Naive thymus-derived CD4-positive, alpha-beta T cell (primary cell): Measurements from ENCODE around the gene ACER3. TPM values are rescaled to one million over a fixed set of nuclear protein-coding genes. Genes with fewer than 3 reads are reported as not detected.
"Not testable (repeated sequence)": the region's sequence is repeated elsewhere in the genome, so short reads cannot be mapped to it uniquely, and the experiment has no call there.

Experiments used
- ATAC-seq: fragments of 150-1000 bp; cut with Tn5 transposase; 2 replicates; pipeline ENCODE4 v1.10.0; 2021; ENCODE audit warnings: mild to moderate bottlenecking, moderate library complexity
- CTCF ChIA-PET: fragments of 350-600 bp; sonication (Branson Sonifier 250); formaldehyde crosslinking; loops from one replicate; lab custom pipeline; 2021; ENCODE audit warnings: antibody characterized with exemption; lab: Charles Lee
- POLR2A ChIA-PET: fragments of 350-600 bp; sonication (Branson Sonifier 250); formaldehyde crosslinking; loops from one replicate; lab custom pipeline; 2021; ENCODE audit warnings: antibody characterized with exemption, inconsistent platforms; lab: Charles Lee
- DNase-seq, 9 donors: peaks; one replicate each; pipeline versions ENCODE4 v3.0.0 to v3.0.0-alpha.2; 2020 to 2022; ENCODE audit warnings: mixed read lengths in 1 of 9
- H3K27ac ChIP-seq: one replicate; pipeline ENCODE4 v1.7.0; 2013; ENCODE audit warnings: mild to moderate bottlenecking, low read depth, low read length, moderate library complexity
- H3K27me3 ChIP-seq, 2 donors: one replicate each; pipeline ENCODE4 v1.7.0; 2013; ENCODE audit warnings: low read length in 2 of 2, mild to moderate bottlenecking in 2 of 2, moderate library complexity in 2 of 2; ENCODE audit not compliant: control insufficient read depth in 2 of 2, insufficient read depth in 2 of 2
- H3K36me3 ChIP-seq, 3 experiments: 1 replicate in 2 of 3; 2 replicates in 1 of 3; pipeline ENCODE4 v1.7.0; 2013; ENCODE audit warnings: low read length in 3 of 3, mild to moderate bottlenecking in 3 of 3, moderate library complexity in 1 of 3; ENCODE audit not compliant: insufficient read depth in 3 of 3, control insufficient read depth in 2 of 3
- H3K4me1 ChIP-seq, 2 donors: one replicate each; pipeline ENCODE4 v1.7.0; 2013; ENCODE audit warnings: low read length in 2 of 2, mild to moderate bottlenecking in 2 of 2, moderate library complexity in 1 of 2; ENCODE audit not compliant: control insufficient read depth in 2 of 2, insufficient read depth in 2 of 2
- H3K4me3 ChIP-seq: 2 replicates; pipeline ENCODE4 v1.7.0; 2013; ENCODE audit warnings: mild to moderate bottlenecking, low read length
- H3K9me3 ChIP-seq, 3 experiments: 1 replicate in 2 of 3; 2 replicates in 1 of 3; pipeline ENCODE4 v1.7.0; 2013; ENCODE audit warnings: low read length in 3 of 3; ENCODE audit not compliant: control insufficient read depth in 2 of 3
- H3K27ac Mint-ChIP-seq, 9 donors: one replicate each; pipeline ENCODE4 v1.8.0; 2020 to 2022; ENCODE audit warnings: mixed read lengths in 9 of 9, mild to moderate bottlenecking in 8 of 9, moderate library complexity in 5 of 9, inconsistent platforms in 2 of 9
- H3K27me3 Mint-ChIP-seq, 5 donors: one replicate each; pipeline ENCODE4 v1.8.0; 2021 to 2022; ENCODE audit warnings: mixed read lengths in 5 of 5, mild to moderate bottlenecking in 1 of 5
- H3K36me3 Mint-ChIP-seq, 5 donors: one replicate each; pipeline ENCODE4 v1.8.0; 2020 to 2022; ENCODE audit warnings: mixed read lengths in 5 of 5, mild to moderate bottlenecking in 3 of 5, inconsistent platforms in 1 of 5
- H3K4me1 Mint-ChIP-seq, 7 donors: one replicate each; pipeline ENCODE4 v1.8.0; 2020 to 2022; ENCODE audit warnings: mixed read lengths in 7 of 7, mild to moderate bottlenecking in 3 of 7, inconsistent platforms in 1 of 7
- H3K4me3 Mint-ChIP-seq, 10 donors: one replicate each; pipeline ENCODE4 v1.8.0; 2020 to 2022; ENCODE audit warnings: mild to moderate bottlenecking in 10 of 10, mixed read lengths in 10 of 10, moderate library complexity in 6 of 10, inconsistent platforms in 2 of 10
- H3K9me3 Mint-ChIP-seq, 11 donors: one replicate each; pipeline ENCODE4 v1.8.0; 2020 to 2022; ENCODE audit warnings: mixed read lengths in 11 of 11, mild to moderate bottlenecking in 4 of 11, inconsistent platforms in 1 of 11, moderate library complexity in 1 of 11
- intact Hi-C, 2 donors: fragments of 100-400 bp; cut with micrococcal nuclease; formaldehyde crosslinking; loops; one replicate each; pipeline ENCODE4 v1.15.1; 2023
- polyA plus RNA-seq, 2 donors: library from polyadenylated mRNA; unstranded; fragments of 300-500 nt; fragmentation: Illumina TruSeq; gene quantifications; one replicate each; pipeline ENCODE4 v1.2.3, GENCODE V29; 2021
- total RNA-seq, 6 experiments: library from RNA in 5 of 6; stranded (reverse) in 5 of 6; gene quantifications; 1 replicate in 5 of 6; 2 replicates in 1 of 6; pipeline ENCODE4 v1.2.3 and lab custom pipeline; 2021 to 2026

The ACER3 gene
- total RNA-seq (10 to 100 TPM in 2 of 5 experiments, 1 to 10 TPM in 3; 4.7 to 15.2 (median 9.0) TPM), polyA plus RNA-seq (1 to 10 TPM; 6.0 to 9.7 TPM), total RNA-seq (lab: John Stamatoyannopoulos, UW) (12.9 reads per million, percentile 41 among the genes with 10 or more reads in this experiment)

GRCh38 chr11:76860539-76861475 is at the start of gene ACER3:
Gene ACER3, plus strand, starts transcription at chr11:76860918. Its CDS starts 59 bp downstream, at chr11:76860977.
- Mint-ChIP-seq H3K36me3 (peaks cover 0 to 15% (median 0%) of the 10 kb centered on the region in 5 donors), H3K27me3 (no peaks in the 10 kb centered on the region), H3K4me1 (peaks cover 19 to 36% (median 28%) of the 10 kb centered on the region in 7 donors), H3K9me3 (peaks cover 0 to 3% (median 0%) of the 10 kb centered on the region in 11 donors), H3K27ac (peak within 1 kb of the TSS; percentile 73 to 95 (median 85)), H3K4me3 (peak within 1 kb of the TSS; percentile 80 to 92 (median 88))
- peaks cover 9 to 11% of the 10 kb centered on the region in 2 donors for H3K4me1 ChIP-seq
- intact Hi-C loops: loop anchor here (2.0 to 10.0 kb wide), 11 partner anchors 54 to 1326 kb away; partner anchors contain the start of genes AAMDC (in 2 of the 2), RSF1 (in 2 of the 2), EMSY (in 1 of the 2) and KCTD21 (in 1 of the 2)
- H3K9me3 ChIP-seq: no peaks in the 10 kb centered on the region
- ATAC-seq (peak; percentile 98), DNase-seq (peak; percentile 36 to 95 (median 61))
- H3K27me3 ChIP-seq: no peaks in the 10 kb centered on the region
- H3K36me3 ChIP-seq: no peaks in the 10 kb centered on the region
- ChIA-PET CTCF (interaction anchor here (0.8 kb wide), 1 partner anchor 59 kb away, joined by 3 read pairs; no protein-coding TSS in a partner anchor), POLR2A (interaction anchor here (0.8 kb wide), 1 partner anchor 60 kb away, joined by 4 read pairs; no protein-coding TSS in a partner anchor)
- H3K27ac ChIP-seq: peak within 1 kb of the TSS; percentile 72
- peak within 1 kb of the TSS; percentile 57 for H3K4me3 ChIP-seq

DNA sequence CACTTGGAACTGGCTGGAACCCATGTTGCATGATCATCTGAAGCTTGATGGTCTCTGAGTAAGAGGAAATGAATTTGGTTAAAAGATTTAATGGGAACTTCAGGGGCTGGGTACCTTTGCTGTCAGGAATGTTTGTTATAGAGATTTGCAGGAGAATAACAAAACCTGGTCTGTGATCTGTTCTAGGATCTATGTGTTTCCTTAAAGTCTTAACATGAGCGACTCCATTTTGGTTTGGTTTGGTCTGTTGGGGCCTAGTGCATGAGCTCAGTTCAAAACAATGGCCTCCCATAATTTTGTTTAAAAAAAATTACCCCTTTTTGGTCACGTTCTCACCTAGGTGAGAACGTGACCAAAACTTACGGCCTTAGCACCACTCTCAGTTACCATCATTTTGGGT is 49.5 kb upstream of the ACER3 start:
- Histone ChIP-seq H3K4me1 (no peaks in the 10 kb centered on the region), H3K27ac (no peak overlapping the region), H3K9me3 (no peaks in the 10 kb centered on the region), H3K4me3 (no peak overlapping the region), H3K36me3 (no peaks in the 10 kb centered on the region), H3K27me3 (no peaks in the 10 kb centered on the region)
- ChIA-PET CTCF (interaction anchor here (0.6 to 1.0 kb wide), 2 partner anchors 9 to 107 kb away, joined by 4 to 7 read pairs; no protein-coding TSS in a partner anchor), POLR2A (no interaction called here)
- no peak for DNase-seq
- no peak for ATAC-seq
- H3K27me3 Mint-ChIP-seq: peaks cover 9 to 25% (median 12%) of the 10 kb centered on the region in 5 donors
- H3K4me3 Mint-ChIP-seq: no peak overlapping the region
- peaks cover 0 to 22% (median 9%) of the 10 kb centered on the region in 11 donors for H3K9me3 Mint-ChIP-seq
- H3K36me3 Mint-ChIP-seq: peaks cover 3 to 11% (median 5%) of the 10 kb centered on the region in 5 donors
- peaks cover 0 to 23% (median 5%) of the 10 kb centered on the region in 7 donors for H3K4me1 Mint-ChIP-seq
- intact Hi-C loops: loop anchor here in 1 of 2 donors (2.0 kb wide), 1 partner anchor 280 kb away; no protein-coding TSS in a partner anchor
- H3K27ac Mint-ChIP-seq: no peak overlapping the region

DNA sequence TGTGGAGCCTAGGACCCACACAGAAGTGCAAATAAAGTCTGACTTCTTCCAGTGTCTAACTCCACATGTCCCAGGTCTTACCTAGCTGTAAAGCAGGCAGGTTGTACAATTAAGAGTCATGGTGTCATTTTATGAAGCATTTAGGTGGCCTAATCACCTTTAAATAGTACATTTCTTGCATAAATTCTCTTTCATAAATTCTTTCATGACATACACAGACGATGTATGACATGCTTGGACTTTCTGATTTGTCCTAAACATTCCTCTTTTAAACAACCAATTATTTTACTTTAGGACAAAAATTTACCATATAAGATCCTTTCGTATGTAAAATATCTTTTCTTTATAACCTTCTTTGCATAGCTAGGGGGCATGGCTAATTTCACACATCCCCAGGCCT is 46.3 kb upstream of the ACER3 start:
- peaks cover 1 to 39% (median 16%) of the 10 kb centered on the region in 11 donors for H3K9me3 Mint-ChIP-seq
- H3K27ac Mint-ChIP-seq: no peak overlapping the region
- DNase-seq: no peak
- CTCF ChIA-PET: interaction anchor here (1.2 kb wide), 1 partner anchor 16 kb away, joined by 3 read pairs; no protein-coding TSS in a partner anchor
- H3K4me3 Mint-ChIP-seq: no peak overlapping the region
- intact Hi-C loops: no loop called here
- POLR2A ChIA-PET: no interaction called here
- peaks cover 0 to 10% (median 4%) of the 10 kb centered on the region in 7 donors for H3K4me1 Mint-ChIP-seq
- Histone ChIP-seq H3K36me3 (no peaks in the 10 kb centered on the region), H3K4me3 (no peak overlapping the region), H3K9me3 (no peaks in the 10 kb centered on the region), H3K4me1 (no peaks in the 10 kb centered on the region), H3K27me3 (no peaks in the 10 kb centered on the region), H3K27ac (no peak overlapping the region)
- H3K36me3 Mint-ChIP-seq: peaks cover 3 to 19% (median 8%) of the 10 kb centered on the region in 5 donors
- peaks cover 0 to 19% (median 15%) of the 10 kb centered on the region in 5 donors for H3K27me3 Mint-ChIP-seq
- ATAC-seq: no peak

- H3K27me3 ChIP-seq, DNase-seq, intact Hi-C loops, H3K4me1 Mint-ChIP-seq, POLR2A ChIA-PET, H3K9me3 ChIP-seq, H3K27ac ChIP-seq, H3K36me3 ChIP-seq, H3K4me3 ChIP-seq, ATAC-seq, H3K27ac Mint-ChIP-seq, H3K4me3 Mint-ChIP-seq, H3K4me1 ChIP-seq: not testable (repeated sequence)
- CTCF ChIA-PET: interaction anchor here (0.6 to 1.2 kb wide), 2 partner anchors 17 to 989 kb away, joined by 3 to 6 read pairs; no protein-coding TSS in a partner anchor
- Mint-ChIP-seq H3K9me3 (peaks cover 3 to 39% (median 17%) of the 10 kb centered on the region in 11 donors), H3K27me3 (peaks cover 0 to 22% (median 15%) of the 10 kb centered on the region in 5 donors), H3K36me3 (peaks cover 3 to 24% (median 7%) of the 10 kb centered on the region in 5 donors)
These were observed 45.0 kb upstream of the ACER3 start for GRCh38 chr11:76815678-76816077.

DNA sequence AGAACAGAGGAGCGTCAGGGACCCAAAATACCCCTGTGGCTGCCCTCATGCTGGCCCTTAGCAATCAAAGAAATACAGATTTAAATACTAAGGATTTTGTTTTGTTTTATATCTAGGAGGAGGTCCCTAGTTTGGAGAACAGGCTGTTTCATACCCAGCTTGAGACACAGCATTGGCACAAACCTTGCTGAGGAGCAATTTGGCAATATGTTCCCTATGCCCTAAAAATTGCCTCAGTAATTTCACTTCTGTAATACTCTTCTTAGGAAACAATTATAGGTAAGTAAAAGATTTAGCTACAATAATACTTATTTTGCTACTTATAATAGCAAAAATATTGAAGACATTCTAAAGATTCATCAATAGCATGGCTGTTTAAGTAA is 40.5 kb upstream of the ACER3 start:
- Mint-ChIP-seq H3K27ac (no peak overlapping the region), H3K9me3 (peaks cover 3 to 32% (median 17%) of the 10 kb centered on the region in 11 donors), H3K27me3 (peaks cover 0 to 28% (median 16%) of the 10 kb centered on the region in 5 donors), H3K36me3 (peaks cover 3 to 24% (median 12%) of the 10 kb centered on the region in 5 donors), H3K4me1 (peaks cover 0 to 17% (median 7%) of the 10 kb centered on the region in 7 donors), H3K4me3 (no peak overlapping the region)
- no peak for ATAC-seq
- intact Hi-C loops: no loop called here
- Histone ChIP-seq H3K4me1 (no peaks in the 10 kb centered on the region), H3K27me3 (no peaks in the 10 kb centered on the region), H3K9me3 (no peaks in the 10 kb centered on the region), H3K4me3 (no peak overlapping the region), H3K27ac (no peak overlapping the region), H3K36me3 (no peaks in the 10 kb centered on the region)
- POLR2A ChIA-PET: no interaction called here
- DNase-seq: no peak
- CTCF ChIA-PET: no interaction called here

DNA sequence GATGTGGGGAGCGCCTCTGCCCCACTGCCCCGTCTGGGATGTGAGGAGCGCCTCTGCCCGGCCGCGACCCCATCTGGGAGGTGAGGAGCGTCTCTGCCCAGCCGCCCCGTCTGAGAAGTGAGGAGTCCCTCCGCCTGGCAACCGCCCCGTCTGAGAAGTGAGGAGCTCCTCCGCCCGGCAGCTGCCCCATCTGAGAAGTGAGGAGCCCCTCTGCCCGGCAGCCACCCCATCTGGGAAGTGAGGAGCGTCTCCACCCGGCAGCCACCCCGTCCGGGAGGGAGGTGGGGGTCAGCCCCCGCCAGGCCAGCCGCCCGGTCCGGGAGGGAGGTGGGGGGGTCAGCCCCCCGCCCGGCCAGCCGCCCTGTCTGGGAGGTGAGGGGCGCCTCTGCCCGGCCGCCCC is 39.3 kb upstream of the ACER3 start:
- DNase-seq, H3K27me3 ChIP-seq, H3K4me3 Mint-ChIP-seq, POLR2A ChIA-PET, intact Hi-C loops, H3K9me3 ChIP-seq, CTCF ChIA-PET, H3K4me3 ChIP-seq, H3K4me1 ChIP-seq, H3K27ac ChIP-seq, H3K27ac Mint-ChIP-seq, ATAC-seq, H3K36me3 ChIP-seq: not testable (repeated sequence)
- H3K9me3 Mint-ChIP-seq: peaks cover 2 to 19% (median 9%) of the 10 kb centered on the region in 11 donors
- H3K4me1 Mint-ChIP-seq: peaks cover 0 to 27% (median 10%) of the 10 kb centered on the region in 7 donors
- peaks cover 0 to 19% (median 10%) of the 10 kb centered on the region in 5 donors for H3K27me3 Mint-ChIP-seq
- H3K36me3 Mint-ChIP-seq: peaks cover 0 to 15% (median 10%) of the 10 kb centered on the region in 5 donors
